Measurements from ENCODE around the gene ZC3H14. TPM values are rescaled to one million over a fixed set of nuclear protein-coding genes. Genes with fewer than 3 reads are reported as not detected.

The ZC3H14 gene
- total RNA-seq, 1 donor from 2014 or later = 63.4 TPM

DNA sequence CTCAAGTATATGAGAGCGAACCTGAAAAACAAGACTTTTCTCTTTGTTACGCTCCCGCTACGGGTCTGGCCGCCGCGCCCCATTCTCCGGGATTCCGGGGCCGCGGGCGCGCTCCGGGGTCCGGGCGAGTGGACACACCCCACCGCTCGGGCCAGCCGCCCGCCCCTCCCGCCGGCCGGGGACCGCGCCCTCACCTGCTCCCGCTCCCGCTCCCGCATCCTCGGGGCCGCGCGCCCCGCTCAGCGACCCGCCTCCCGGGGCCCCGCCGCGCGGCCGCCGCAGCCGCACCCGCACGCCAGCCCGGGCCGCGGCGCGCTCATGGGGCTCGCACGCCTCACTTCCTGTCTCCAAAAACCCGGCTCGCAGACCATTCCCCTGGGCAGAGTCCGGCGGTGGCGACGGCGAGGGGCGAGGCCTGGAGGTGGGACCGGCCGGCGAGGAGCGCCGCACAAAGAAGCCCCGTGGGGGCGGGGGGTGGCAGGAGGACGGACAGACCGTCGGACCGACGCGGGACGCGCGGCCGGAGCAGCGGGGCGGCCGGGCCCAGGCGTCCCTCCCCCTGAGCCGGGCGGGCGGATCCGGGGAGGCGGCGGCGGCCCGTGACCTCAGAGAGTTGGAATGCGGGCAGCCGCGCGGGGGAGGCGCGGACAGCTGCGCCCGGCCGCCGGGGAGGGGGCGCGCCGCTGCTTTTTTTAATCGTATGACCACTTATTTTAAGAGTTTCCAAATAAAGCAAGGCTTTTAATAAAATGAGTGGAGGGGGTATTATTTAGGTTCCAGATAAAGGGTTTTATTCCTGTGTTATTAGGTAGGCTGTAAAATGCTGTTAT lies 8.2 kb upstream of the ZC3H14 start, which contains the start of gene PTPN21:
TSS of gene PTPN21 (minus strand) at position 551 of the 830 bp plus-strand sequence. CDS start 4,590 bp downstream, outside the sequence.
- Histone ChIP-seq H3K4me3 (peak within 1 kb of the TSS; percentile 69), H3K36me3 (peaks cover 5% of the 10 kb centered on the region), H3K27ac (peak within 1 kb of the TSS; percentile 82), H3K27me3 (no peaks in the 10 kb centered on the region), H3K4me1 (peaks cover 27% of the 10 kb centered on the region), H3K9me3 (no peaks in the 10 kb centered on the region)
- DNase-seq (peak; percentile 89), ATAC-seq (peak; percentile 93)
- TF ChIP-seq, protein P1, sequence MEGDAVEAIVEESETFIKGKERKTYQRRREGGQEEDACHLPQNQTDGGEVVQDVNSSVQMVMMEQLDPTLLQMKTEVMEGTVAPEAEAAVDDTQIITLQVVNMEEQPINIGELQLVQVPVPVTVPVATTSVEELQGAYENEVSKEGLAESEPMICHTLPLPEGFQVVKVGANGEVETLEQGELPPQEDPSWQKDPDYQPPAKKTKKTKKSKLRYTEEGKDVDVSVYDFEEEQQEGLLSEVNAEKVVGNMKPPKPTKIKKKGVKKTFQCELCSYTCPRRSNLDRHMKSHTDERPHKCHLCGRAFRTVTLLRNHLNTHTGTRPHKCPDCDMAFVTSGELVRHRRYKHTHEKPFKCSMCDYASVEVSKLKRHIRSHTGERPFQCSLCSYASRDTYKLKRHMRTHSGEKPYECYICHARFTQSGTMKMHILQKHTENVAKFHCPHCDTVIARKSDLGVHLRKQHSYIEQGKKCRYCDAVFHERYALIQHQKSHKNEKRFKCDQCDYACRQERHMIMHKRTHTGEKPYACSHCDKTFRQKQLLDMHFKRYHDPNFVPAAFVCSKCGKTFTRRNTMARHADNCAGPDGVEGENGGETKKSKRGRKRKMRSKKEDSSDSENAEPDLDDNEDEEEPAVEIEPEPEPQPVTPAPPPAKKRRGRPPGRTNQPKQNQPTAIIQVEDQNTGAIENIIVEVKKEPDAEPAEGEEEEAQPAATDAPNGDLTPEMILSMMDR (IDR thresholded peaks at IDR 0.05) = no peak
- intact Hi-C loops (cut with DNase I) = loop anchor here (10.0 kb wide), 1 partner anchor 60 kb away; no protein-coding TSS in a partner anchor

DNA sequence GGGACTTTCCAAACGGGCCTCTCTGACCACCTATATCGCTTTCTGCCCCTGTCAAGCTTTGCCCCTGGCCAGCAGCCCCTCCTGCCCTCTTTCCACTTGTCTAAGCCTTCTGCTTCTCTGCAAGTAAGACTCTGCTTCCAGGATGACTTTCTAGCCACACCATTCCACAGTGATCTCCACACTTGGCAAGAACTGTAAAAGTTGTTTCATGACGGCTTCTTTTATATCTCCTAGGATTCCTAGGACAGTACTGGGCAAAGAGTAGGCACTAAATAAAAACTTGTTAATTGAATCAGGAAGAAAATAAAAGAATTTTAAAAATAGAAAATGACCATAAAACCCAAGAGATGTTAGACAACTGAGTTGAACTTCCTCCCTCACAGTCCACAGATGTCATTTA lies 6.3 kb upstream of the ZC3H14 start:
- Histone ChIP-seq H3K9me3 (no peaks in the 10 kb centered on the region), H3K4me3 (no peak overlapping the region), H3K27me3 (no peaks in the 10 kb centered on the region), H3K27ac (no peak overlapping the region), H3K4me1 (peaks cover 19% of the 10 kb centered on the region), H3K36me3 (no peaks in the 10 kb centered on the region)
- ATAC-seq = no peak
- intact Hi-C loops (cut with DNase I) = loop anchor here (10.0 kb wide), 1 partner anchor 62 kb away; no protein-coding TSS in a partner anchor
- DNase-seq = no peak
- TF ChIP-seq, protein P1 (IDR thresholded peaks at IDR 0.05) = no peak

GRCh38 chr14:88559852-88560251 lies 3.0 kb upstream of the ZC3H14 start:
- H3K27ac ChIP-seq = no peak overlapping the region
- TF ChIP-seq, protein P1 (IDR thresholded peaks at IDR 0.05) = peak; percentile 36
- H3K9me3 ChIP-seq = no peaks in the 10 kb centered on the region
- ATAC-seq = no peak
- intact Hi-C loops (cut with DNase I) = loop anchor here (10.0 kb wide), 1 partner anchor 65 kb away; no protein-coding TSS in a partner anchor
- H3K27me3 ChIP-seq = no peaks in the 10 kb centered on the region
- peaks cover 20% of the 10 kb centered on the region for H3K4me1 ChIP-seq
- H3K4me3 ChIP-seq = no peak overlapping the region
- DNase-seq = no peak
- no peaks in the 10 kb centered on the region for H3K36me3 ChIP-seq

- DNase-seq = no peak
- Histone ChIP-seq H3K27me3 (no peaks in the 10 kb centered on the region), H3K9me3 (no peaks in the 10 kb centered on the region), H3K27ac (peak overlapping the region; percentile 89), H3K4me3 (peak overlapping the region; percentile 91), H3K36me3 (peaks cover under 1% of the 10 kb centered on the region), H3K4me1 (peaks cover 22% of the 10 kb centered on the region)
- TF ChIP-seq, protein P1 (IDR thresholded peaks at IDR 0.05) = no peak
- intact Hi-C loops (cut with DNase I) = no loop called here
- ATAC-seq = no peak
Measured at GRCh38 chr14:88562532-88562830, 356 bp upstream of the ZC3H14 start.

DNA sequence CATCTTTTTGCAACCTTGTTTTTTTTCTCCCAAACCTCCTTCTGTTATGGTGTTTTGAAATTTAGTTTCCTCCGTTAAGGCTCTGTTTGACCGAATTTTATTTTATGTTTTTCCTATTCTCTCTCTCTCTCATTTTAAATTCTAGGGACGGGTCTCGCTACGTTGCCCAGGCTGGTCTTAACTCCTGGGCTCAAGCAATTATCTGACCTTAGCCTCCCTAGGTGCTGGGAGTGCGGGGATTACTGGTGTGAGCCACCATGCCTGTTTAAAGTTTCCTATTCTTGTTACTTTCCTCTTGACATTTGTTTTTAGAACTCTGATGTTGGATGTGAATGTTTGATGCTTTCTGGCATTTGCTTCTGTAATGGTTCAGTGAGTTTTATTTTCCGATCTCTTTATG lies 1.0 kb downstream of the ZC3H14 start:
- peak overlapping the region; percentile 89 for H3K27ac ChIP-seq
- TF ChIP-seq, protein P1 (IDR thresholded peaks at IDR 0.05) = no peak
- H3K36me3 ChIP-seq = peaks cover 14% of the 10 kb centered on the region
- H3K9me3 ChIP-seq = no peaks in the 10 kb centered on the region
- ATAC-seq (no peak), DNase-seq (no peak)
- intact Hi-C loops (cut with DNase I) = no loop called here
- no peaks in the 10 kb centered on the region for H3K27me3 ChIP-seq
- peak overlapping the region; percentile 91 for H3K4me3 ChIP-seq
- peaks cover 22% of the 10 kb centered on the region for H3K4me1 ChIP-seq

Data from upper lobe of right lung (tissue), 1 donor.